GM21529 (cell line): ENCODE measurements around the gene CES4A.
"Not testable (repeated sequence)": the region's sequence is repeated elsewhere in the genome, so short reads cannot be mapped to it uniquely, and the experiment has no call there.

ENCODE experiments used
- ATAC-seq: cut with Tn5 transposase; IDR thresholded peaks from one replicate; pipeline ENCODE4 v1.9.1; 2021; ENCODE audit not compliant: unreplicated experiment

The CES4A gene

GRCh38 chr16:66988197-66988788 is at the start of gene CES4A:
Gene CES4A (plus strand): TSS chr16:66988589. CDS start chr16:66988773, 184 bp downstream.
- ATAC-seq = no peak

DNA sequence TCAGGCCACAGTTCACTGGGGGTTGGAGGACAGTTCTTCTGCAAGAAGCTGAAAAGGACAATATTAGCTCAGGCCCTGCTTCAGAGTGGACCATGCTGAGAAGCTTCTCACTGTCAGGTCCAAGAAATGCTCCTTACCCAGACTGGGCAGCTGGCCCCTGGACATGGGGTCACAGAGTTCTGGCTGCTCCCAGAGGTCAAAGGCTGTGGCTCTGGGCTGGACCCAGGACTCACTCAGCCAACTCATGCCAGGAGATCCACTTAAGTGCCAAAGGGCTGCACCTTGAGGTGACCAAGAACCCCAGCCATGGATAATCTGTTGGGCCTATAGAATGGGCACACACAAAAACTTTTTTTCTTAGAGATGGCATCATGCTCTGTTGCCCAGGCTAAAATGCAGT is 49.0 kb upstream of the CES4A start:
- no peak for ATAC-seq

DNA sequence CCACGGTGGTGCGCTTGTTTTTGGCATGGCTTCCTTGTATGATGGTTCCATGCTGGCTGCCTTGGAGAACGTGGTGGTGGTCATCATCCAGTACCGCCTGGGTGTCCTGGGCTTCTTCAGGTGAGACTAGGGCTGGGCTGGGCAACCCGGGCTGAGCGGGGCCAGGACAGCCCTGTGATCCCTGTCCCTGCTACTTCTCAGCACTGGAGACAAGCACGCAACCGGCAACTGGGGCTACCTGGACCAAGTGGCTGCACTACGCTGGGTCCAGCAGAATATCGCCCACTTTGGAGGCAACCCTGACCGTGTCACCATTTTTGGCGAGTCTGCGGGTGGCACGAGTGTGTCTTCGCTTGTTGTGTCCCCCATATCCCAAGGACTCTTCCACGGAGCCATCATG is 48.2 kb upstream of the CES4A start:
- ATAC-seq = no peak

DNA sequence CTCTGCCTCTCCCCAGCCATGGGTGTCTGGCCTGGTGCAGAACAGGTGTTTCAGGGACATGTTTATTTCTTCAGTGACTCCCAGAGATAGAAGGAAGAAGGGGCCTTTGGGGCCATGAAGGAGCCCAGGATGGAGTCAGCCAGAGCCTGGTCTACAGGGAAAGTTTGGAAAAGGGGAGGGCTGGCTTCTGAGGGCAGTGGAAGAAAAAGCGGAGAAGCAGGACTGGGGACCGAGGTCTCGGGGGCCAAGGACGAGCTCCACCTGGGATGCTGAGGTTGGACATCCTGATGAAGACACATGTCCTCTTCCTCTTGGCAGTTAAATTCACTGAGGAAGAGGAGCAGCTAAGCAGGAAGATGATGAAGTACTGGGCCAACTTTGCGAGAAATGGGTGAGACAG is 45.4 kb upstream of the CES4A start:
- no peak for ATAC-seq

DNA sequence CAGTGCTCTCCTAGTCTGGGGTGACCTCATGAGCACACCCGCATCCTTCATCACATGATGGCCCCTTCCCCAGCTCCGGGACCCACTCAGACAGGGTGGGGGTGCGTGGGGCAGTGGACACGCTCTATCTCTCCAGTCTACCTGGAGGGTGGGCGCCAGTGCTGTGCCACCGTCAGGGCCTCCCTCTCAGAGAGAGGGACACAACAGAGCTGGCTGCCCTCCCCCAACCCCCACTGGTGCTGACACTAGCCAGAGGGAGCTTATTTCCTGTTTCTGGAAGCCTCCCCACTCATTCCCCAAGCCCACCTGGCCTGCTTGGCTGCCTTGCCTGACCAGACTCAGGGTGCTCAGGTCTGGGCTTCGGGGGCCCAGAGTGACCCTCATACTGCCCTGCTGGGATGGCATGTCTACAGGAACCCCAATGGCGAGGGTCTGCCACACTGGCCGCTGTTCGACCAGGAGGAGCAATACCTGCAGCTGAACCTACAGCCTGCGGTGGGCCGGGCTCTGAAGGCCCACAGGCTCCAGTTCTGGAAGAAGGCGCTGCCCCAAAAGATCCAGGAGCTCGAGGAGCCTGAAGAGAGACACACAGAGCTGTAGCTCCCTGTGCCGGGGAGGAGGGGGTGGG is 44.8 kb upstream of the CES4A start:
- no peak for ATAC-seq

- no peak for ATAC-seq
These were observed 44.3 kb upstream of the CES4A start for GRCh38 chr16:66944054-66944441.

- not testable (repeated sequence) for ATAC-seq
These were observed 43.4 kb upstream of the CES4A start for GRCh38 chr16:66944971-66945370.

DNA sequence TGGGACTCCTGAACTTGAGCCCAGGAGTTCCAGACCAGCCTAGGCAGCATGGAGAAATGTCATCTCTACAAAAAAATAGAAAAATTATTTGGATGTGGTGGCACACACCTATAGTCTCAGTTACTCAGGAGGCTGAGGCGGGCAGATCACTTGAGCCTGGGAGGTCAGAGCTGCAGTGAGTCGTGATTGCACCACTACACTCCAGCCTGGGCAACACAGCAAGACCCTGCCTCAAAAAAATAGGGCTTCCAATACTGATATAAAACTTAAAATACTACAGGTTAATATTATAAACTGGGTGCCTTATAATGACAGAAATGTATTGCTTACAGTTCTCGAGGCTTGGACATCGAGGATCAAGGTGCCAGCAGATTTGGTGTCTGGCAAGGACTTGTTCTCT is 42.5 kb upstream of the CES4A start:
- no peak for ATAC-seq

DNA sequence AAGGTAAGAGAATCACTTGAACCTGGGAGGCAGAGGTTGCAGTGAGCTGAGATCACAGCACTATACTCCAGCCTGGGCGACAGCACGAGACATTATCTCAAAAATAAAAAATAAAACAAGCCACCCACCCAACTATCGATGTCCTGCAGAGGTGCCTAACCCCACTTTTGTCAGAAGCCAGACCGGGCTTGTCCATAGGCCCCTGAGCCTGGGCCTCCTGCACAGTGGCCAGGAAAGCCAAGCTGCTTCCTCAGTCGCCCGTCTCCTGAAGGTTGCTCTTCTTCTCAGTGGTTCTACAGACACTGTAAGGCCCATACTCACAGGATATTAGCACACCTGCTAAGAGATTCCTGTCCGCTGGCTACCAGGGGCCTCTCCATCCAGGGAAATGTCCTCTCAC is 41.8 kb upstream of the CES4A start:
- ATAC-seq = no peak

DNA sequence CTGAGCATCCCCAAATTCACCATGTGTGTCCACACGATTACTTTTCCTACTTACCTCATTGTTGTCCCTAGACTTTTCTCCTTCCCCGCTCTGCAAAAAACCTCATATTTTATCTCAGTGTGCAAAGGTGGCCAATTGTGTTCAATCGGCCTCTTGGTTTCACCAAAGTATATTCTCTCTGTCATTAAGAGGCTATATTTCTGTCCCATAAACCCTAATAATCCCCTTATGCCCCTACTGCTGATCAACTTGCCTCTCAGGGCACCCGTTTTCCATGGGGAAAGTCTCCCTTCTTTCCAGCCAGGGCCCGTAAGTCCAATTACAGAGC is 41.5 kb upstream of the CES4A start:
- ATAC-seq = no peak

DNA sequence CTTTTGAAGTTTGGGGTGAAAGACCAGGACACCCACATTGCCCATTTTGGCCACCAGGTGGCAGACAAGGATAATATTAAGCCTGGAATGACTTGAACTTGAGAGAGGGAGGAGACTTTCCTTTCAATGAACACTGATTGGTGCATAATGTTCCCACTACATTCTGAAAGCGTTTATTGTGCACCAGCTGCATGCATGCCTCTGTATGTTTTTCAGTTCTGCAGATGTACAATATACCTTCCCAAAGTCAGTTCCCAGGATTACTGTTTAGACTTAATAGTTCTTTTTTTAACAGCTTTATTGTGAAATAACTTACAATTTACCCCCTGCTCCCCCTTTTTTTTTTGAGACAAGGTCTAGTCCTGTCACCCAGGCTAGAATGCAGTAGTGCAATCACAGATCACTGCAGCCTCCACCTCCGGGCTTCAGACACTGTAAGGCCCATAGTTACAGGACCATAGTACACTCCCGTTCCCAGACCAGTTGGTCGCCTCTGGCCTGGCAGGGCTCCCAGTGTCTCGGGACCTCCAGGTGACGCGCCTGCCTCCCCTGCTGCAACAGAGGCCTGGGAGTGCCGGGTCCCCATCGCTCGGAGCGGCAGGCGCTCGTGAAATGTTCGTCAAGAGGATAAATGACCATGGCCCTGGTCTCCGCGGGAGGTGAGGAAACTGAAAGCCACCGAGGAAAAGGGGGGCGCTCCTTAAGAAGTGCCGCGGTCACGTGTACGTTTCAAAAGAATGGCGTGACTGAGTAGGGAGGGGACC is 40.9 kb upstream of the CES4A start:
- peak; percentile 66 for ATAC-seq

- ATAC-seq = no peak
These were observed 40.1 kb upstream of the CES4A start for GRCh38 chr16:66948134-66948836.

GRCh38 chr16:66948837-66949225 is 39.6 kb upstream of the CES4A start:
- ATAC-seq = no peak

DNA sequence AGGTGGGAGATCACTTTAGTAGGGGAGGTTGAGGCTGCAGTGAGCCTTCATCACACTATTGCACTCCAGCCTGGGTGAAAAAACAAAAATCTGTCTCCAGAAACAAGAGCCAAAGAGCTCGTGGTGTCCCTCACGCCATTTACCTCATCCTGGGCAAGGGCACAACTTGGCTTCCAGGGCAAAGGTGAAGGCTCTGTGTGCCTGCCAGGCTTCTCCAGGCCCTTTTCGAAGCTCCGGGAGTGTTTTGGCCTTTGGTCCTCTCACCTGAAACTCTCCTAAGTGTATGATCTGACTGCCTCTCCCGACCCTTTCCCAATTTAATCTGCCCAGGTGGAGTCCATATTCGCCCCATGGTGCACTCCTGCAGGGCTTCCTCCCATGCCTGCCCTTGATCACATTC is 38.9 kb upstream of the CES4A start:
- ATAC-seq = no peak

GRCh38 chr16:66950437-66950836 is 38.0 kb upstream of the CES4A start:
- ATAC-seq = peak; percentile 37

GRCh38 chr16:66950971-66951790 is 37.2 kb upstream of the CES4A start:
- no peak for ATAC-seq

DNA sequence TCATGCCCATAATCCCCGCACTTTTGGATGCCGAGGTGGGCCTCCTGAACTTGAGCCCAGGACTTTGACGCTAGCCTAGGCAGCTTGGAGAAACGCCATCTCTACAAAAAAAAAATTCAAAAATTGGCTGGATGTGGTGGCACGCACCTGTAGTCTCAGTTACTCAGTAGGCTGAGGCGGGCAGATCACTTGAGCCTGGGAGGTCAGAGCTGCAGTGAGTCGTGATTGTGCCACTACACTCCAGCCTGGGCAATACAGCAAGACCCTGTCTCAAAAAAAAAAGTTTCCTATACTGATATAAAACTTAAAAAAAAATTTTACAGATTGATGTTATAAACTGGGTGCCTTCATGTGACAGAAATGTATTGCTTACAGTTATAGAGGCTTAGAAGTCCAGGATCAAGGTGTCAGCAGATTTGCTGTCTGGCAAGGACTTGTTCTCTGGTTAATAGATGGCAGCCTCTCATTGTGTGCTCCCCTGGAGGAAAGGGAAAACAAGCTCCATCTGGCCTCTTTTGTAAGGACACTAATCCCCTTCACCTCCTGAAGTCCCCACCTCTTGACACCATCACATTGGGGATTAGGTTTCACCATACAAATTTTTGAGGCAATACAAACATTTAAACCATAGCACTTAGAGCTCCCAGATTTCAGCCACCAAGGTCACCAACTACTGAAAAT is 35.8 kb upstream of the CES4A start:
- ATAC-seq = no peak

GRCh38 chr16:66953462-66954096 is 34.8 kb upstream of the CES4A start:
- ATAC-seq = no peak

DNA sequence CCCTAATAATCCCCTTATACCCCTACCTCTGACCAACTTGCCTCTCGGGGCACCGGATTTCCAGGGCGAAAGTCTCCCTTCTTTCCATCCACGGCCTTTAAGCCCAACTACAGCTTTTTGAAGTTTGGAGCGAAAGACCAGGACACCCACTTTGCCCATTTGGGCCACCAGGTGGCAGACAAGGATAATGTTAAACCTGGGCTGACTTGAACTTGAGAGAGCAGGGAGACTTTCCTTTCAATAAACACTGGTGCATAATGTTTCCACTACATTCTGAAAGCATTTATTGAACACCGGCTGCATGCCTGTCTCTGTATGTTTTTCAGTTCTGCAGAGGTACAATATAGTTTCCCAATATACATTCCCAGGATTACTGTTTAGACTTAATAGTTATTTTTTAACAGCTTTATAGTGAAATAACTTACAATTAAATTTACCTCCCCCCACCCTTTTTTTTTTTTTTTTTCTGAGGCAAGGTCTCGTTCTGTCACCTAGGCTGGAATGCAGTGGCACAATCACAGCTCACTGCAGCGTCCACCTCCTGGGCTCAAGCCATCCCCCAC is 34.2 kb upstream of the CES4A start:
- peak; percentile 56 for ATAC-seq
